TTC549 (cell line): ENCODE measurements around the gene CLEC1A.
A peak's percentile ranks its signal among the peaks of the same experiment; 100 is the strongest.

ENCODE experiments used
- FAIRE-seq: peaks from 2 replicates; lab custom pipeline; 2012; peaks lifted over from hg19 to GRCh38; lab: Jason Lieb, UNC

The CLEC1A gene, protein sequence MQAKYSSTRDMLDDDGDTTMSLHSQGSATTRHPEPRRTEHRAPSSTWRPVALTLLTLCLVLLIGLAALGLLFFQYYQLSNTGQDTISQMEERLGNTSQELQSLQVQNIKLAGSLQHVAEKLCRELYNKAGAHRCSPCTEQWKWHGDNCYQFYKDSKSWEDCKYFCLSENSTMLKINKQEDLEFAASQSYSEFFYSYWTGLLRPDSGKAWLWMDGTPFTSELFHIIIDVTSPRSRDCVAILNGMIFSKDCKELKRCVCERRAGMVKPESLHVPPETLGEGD

GRCh38 chr12:10098791-10099190 lies at the start of gene CLEC1A:
TSS of gene CLEC1A (minus strand) at chr12:10098985. CDS start at chr12:10098922, 63 bp downstream.
- no peak for FAIRE-seq

GRCh38 chr12:10147714-10148403 lies 49.1 kb upstream of the CLEC1A start:
- FAIRE-seq = no peak

- peak; percentile 53 for FAIRE-seq
Measured at GRCh38 chr12:10142976-10143589, 44.3 kb upstream of the CLEC1A start.

GRCh38 chr12:10140001-10140400 lies 41.2 kb upstream of the CLEC1A start:
- peak; percentile 73 for FAIRE-seq

DNA sequence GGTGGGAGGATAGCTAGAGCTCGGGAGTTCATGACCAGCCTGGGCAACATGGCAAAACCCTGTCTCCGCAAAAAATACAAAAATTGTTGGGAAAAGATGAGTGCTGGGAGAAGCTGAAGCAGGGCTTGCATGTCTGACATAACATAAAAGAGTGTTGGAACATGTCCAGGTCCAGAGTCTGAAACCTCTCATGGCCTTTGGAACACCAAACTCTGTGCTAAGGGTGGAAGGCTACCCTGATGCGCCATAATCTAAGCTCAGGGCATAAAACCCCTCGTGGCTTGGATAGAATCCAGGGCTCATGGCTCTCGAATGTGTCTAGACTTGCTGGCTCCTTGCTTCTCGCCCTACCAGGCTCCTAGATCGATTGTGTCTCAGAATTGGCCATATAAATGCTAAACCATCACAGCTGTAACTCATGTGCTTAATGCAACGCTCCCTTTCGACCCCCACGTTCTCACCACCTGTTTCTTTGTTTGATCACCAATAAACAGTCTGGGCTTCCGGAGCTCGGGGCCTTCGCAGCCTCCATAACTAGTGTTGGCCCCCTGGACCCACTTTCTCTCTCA lies 37.9 kb upstream of the CLEC1A start:
- FAIRE-seq = no peak

- FAIRE-seq = no peak
Measured at GRCh38 chr12:10135126-10135525, 36.3 kb upstream of the CLEC1A start.

DNA sequence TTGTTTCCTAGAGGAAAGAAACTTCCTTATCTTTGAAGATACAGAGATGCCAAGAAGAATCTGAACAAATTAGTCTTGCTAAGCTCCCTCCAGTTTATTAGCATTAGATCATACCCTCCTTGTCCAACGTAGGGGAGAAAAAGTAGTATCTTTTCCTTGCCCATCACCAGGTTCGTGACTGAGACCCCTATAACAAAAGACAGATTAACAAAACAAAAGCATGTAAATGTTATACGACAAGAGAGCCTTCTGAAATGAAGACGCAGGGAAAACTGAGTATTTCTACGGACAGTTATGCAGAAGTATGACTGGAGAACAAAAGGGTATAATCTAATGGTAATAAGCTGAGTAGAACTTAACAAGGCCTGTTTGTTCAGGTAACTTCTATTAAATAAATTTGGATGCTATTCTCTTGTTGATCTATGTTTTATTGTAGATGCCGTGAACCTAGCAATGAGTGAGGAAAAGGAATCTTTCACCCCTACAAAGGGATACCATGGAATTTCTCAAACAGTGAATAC lies 34.1 kb upstream of the CLEC1A start:
- FAIRE-seq = no peak

- FAIRE-seq = no peak
Measured at GRCh38 chr12:10131111-10131690, 32.4 kb upstream of the CLEC1A start.

DNA sequence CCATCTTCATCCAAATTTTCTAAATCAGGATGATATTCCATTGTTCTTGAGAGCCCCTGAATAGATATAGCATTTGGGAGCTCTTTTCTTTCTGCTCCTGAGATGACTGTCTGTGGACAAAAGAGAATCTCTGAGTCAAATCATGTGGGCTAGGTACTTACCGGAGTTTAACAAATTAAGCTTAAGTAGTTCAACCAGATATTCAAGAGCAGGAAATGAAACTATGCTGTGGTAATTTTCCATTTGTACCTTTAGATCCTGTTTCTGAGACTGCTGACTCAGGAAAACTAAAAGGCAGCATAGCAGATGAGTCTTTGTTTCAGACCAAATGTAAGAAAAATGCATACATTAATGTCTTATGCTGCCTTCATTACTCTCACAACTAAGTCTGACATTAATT lies 31.3 kb upstream of the CLEC1A start, which contains the start of gene CLEC7A:
TSS of gene CLEC7A (minus strand) at position 158 of the 400 bp plus-strand sequence. CDS start at position 41, 117 bp downstream.
- no peak for FAIRE-seq

DNA sequence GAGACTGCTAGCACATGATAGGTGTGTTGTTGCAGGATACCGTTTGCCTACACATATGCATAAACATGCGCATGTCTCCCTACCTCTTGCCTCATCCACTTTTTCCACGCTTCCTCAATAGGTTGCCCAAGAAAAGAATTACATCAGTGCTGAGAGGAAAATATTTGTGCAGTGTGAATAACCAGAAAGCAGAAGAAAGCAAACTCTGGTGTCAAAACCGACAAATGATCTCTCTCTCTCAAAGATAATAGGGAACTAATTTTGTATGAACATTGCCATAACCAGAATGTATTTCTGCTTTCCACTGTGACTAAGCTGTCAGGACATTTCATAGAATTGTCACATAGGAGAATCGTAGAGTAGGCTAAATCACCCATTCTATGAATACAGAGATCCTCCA lies 29.9 kb upstream of the CLEC1A start:
- no peak for FAIRE-seq

- no peak for FAIRE-seq
Measured at GRCh38 chr12:10126413-10126812, 27.6 kb upstream of the CLEC1A start.

GRCh38 chr12:10122689-10123088 lies 23.9 kb upstream of the CLEC1A start:
- no peak for FAIRE-seq

DNA sequence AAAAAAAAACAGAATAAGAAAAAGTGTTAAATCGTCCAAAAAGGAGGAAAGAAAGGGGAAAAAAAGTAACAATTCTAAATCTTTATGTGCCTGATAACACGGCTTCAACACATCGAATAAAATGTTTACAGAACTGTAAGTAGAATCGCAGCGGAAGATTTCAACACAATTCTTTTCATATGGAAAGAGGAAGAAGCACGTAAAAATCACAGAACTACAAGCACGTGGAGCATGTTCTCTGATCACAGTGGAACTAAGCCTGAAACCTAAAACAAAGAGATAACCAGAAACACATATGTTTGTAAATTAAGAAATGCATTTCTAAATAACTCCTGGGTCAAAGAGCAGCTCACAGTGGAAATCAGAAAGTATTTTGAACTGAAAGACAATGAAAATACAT lies 22.5 kb upstream of the CLEC1A start:
- no peak for FAIRE-seq

GRCh38 chr12:10119066-10119465 lies 20.3 kb upstream of the CLEC1A start:
- FAIRE-seq = no peak

DNA sequence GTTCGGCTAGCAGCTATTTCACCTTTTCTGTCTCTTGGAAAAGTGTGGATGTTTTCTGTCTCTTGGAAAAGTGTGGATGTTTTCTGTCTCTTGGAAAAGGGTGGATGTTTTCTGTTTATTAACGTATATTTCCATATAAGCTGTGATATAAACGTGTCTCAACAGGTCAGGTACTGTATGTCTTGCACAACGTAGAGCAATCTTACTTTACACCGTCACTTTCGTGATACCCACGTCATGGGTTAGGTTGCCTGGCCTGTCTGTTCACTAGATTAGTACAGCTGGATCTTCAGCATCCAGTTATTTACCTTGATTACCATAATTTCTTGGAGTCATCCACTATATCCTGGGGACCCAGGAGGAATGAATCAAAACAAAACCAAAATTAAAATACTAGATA lies 17.1 kb upstream of the CLEC1A start:
- no peak for FAIRE-seq

GRCh38 chr12:10115311-10115710 lies 16.5 kb upstream of the CLEC1A start:
- no peak for FAIRE-seq

GRCh38 chr12:10113920-10114319 lies 15.1 kb upstream of the CLEC1A start:
- FAIRE-seq = no peak

DNA sequence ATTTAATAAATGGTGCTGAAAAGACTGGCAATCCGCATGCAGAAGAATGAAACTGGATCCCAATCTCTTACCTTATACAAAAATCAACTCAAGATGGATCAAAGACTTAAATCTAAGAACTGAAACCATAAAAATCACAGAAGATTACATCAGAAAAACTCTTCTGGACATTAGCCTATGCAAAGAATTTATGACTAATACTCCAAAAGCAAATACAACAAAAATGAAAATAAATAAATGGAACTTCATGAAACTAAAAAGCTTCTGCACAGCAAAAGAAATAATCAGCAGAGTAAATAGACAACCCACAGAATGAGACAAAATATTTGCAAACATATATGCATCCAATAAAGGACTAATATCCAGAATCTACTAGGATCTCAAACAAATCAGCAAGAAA lies 14.3 kb upstream of the CLEC1A start:
- no peak for FAIRE-seq

DNA sequence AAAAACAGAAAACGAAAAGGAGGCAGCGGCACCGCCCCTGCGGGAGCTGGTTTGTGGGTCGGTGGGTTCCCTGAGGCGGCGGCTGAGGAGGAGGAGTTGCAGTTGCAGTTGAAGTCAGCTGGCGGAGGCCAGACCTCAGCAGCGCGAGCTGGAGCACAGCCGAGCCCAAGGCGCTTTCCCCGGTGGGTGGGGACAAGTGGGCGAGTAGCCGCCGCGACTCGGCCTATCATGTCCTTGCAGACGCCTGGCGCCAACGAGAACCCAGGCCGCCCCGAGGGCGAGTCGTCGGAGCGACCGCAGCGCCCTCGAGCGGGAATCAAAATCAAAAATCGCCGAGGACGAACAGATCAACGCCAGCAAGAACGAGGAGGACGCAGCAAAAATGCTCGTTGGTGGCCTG lies 12.7 kb upstream of the CLEC1A start:
- no peak for FAIRE-seq

GRCh38 chr12:10110256-10110844 lies 11.6 kb upstream of the CLEC1A start:
- FAIRE-seq = no peak

DNA sequence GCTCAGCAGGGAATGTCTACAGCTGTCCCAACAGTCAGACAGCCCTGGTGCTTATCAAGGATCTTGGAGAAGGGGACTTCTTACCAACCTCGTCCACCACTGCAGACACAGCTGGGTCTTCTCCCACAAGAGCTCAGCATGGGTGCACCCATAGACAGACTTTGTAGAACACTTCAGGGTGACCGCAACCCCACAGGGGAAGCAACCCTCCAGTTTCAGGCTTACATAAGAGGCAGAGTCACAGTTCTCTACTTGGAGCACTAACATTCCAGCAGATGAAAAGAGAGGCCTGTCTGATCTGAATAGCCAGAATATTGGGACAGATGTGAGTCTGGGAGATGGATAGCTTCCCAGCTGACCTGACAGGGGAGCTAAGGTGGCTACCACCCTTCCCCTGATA lies 3.5 kb upstream of the CLEC1A start:
- no peak for FAIRE-seq

- FAIRE-seq = no peak
Measured at GRCh38 chr12:10101648-10102220, 2.9 kb upstream of the CLEC1A start.
